NCI-H187 (cell line): ENCODE data around the gene NKRF.
"Not testable (repeated sequence)": the region's sequence is repeated elsewhere in the genome, so short reads cannot be mapped to it uniquely, and the experiment has no call there.

ENCODE experiments used
- DNase-seq, 2 experiments: peaks; one replicate each; lab custom pipeline; 2025; lab: John Stamatoyannopoulos, UW

Gene NKRF

DNA sequence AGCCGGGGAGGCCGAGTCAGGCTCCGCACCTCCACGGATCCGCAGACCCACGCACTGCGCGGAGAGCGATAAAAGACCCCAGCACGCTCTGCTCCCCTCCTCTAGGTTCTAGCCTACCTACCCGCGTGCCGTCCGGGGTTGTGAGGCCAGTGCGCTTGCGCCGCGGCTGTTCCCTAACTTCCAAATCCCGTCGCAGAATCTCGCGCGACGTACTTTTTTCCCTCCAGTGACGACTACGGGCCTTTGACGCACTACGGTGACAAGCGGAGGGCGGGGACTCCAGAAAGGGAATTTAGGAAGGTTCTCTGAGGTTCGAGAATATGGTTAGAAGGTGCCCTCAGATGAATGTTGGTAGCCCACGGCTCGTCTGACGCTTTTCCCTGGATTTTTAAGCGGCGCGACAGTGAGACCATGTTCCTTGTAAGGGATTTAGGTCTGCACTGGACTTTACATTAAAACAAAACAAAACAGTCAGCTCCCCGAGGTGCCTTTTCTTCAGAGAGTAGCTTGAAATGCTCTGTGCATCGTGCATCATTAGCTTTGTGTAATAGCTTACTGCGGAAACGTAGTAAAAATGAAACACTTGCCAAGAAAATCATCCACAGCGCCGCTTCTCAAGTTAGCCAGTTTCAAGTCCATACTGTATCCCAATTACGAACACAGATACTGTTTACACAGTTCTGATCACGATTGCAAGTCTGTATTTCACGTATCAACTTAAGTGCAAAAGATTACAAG is at the start of gene NKRF:
TSS of gene NKRF (minus strand) at position 145 of the 738 bp plus-strand sequence.
- peak; percentile 91 to 93 for DNase-seq

DNA sequence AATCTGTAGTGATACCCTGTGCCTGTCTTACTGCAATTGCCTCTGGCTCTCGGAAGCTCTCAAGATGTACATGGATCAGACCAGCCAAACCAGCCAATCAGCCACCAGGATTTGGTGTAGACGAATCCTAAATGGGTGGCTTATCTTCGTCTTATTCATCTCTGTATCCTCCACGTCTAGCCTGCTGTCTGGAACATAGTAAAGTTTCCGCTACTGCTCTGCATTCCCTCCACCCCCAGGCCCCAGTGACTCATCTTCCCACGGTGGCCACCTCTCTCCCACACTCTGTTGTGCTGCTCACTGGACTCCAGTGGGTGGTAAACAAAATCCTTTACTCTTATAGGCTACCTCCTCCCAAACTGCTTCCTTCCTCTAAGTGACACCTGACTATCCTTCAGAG is 48.9 kb upstream of the NKRF start:
- no peak for DNase-seq

GRCh38 chrX:119654112-119654531 is 47.9 kb upstream of the NKRF start:
- no peak for DNase-seq

- no peak for DNase-seq
These were observed 42.2 kb upstream of the NKRF start for GRCh38 chrX:119648421-119648775.

GRCh38 chrX:119647552-119648420 is 41.6 kb upstream of the NKRF start:
- DNase-seq = no peak

- no peak for DNase-seq
These were observed 40.9 kb upstream of the NKRF start for GRCh38 chrX:119647089-119647488.

GRCh38 chrX:119646515-119646914 is 40.3 kb upstream of the NKRF start:
- no peak for DNase-seq

DNA sequence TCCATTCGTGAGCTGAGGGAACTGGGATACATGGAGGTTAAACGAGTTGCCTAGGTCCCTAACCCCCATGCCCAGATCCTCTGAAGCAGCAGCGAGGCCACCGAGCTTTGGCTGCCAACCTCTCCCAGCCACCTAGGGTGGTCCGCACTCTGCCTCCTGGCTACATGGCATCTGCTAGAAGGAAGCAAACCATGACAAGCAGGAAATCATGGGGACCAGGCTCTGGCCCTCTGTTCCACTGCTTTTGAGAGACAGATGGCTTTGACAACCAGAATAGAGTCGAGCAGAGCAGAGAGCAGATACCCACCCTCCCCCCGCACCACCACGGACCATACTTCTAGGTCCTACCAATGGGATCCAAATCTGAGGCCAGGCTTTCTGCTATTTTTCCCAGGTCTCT is 37.5 kb upstream of the NKRF start:
- no peak for DNase-seq

- DNase-seq = no peak
These were observed 34.5 kb upstream of the NKRF start for GRCh38 chrX:119640731-119641170.

GRCh38 chrX:119638725-119639471 is 32.7 kb upstream of the NKRF start:
- no peak for DNase-seq

DNA sequence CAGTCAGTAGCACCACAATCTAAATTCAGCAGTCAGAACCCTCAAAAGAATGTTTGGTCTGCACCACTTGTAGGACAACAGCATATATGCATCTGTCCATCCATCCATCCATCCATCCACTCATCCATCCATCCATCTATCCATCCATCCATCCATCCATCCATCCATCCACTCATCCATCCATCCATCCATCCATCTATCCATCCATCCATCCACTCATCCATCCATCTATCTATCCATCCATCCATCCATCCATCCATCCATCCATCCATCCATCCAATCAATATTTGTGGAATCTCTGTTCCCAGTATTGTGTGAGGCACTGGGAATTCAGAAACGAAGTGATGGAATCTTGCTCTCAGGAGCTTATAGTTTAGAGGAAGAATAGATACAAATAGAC is 31.2 kb upstream of the NKRF start:
- not testable (repeated sequence) for DNase-seq

GRCh38 chrX:119636419-119636818 is 30.2 kb upstream of the NKRF start:
- no peak for DNase-seq

DNA sequence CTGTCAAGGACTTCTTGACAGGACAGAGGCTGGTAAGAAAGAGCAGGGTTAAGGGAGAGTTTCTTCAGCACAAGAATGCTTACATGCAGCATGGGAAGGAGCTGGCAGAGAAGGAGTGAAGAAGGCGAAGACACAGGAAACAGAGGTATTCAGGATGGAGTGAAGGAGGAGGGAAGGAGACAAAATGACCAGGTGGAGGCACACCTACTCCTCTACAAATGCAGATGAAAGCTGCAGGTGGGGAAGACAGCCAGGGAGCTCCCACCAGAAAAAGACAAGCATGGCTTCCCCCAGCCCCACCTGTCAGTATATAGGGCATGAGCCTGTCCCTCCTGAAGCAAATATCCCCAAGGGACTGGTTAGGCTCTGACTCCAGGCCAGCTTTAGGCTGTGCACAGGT is 29.6 kb upstream of the NKRF start:
- no peak for DNase-seq

- no peak for DNase-seq
These were observed 29.0 kb upstream of the NKRF start for GRCh38 chrX:119635179-119635578.

GRCh38 chrX:119625843-119626242 is 19.6 kb upstream of the NKRF start:
- DNase-seq = no peak

GRCh38 chrX:119624951-119625668 is 18.9 kb upstream of the NKRF start:
- no peak for DNase-seq

DNA sequence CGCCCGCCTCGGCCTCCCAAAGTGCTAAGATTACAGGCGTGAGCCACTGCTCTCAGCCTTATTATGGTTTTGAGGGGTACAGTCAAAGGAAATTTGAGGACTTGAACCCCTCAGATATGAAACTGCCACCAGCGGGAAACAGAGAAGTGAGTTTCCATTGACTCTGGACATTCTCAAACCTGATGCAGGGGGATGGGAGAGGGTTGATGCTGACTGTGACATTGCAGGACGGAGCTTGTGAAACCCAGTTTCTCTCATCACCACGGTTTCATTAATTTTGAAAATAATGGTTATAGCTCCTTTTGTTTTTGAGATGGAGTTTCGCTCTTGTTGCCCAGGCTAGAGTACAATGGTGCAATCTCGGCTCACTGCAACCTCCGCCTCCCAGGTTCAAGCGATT is 18.2 kb upstream of the NKRF start:
- no peak for DNase-seq

GRCh38 chrX:119622356-119623232 is 16.4 kb upstream of the NKRF start:
- DNase-seq = no peak

GRCh38 chrX:119618439-119618838 is 12.2 kb upstream of the NKRF start:
- no peak for DNase-seq

DNA sequence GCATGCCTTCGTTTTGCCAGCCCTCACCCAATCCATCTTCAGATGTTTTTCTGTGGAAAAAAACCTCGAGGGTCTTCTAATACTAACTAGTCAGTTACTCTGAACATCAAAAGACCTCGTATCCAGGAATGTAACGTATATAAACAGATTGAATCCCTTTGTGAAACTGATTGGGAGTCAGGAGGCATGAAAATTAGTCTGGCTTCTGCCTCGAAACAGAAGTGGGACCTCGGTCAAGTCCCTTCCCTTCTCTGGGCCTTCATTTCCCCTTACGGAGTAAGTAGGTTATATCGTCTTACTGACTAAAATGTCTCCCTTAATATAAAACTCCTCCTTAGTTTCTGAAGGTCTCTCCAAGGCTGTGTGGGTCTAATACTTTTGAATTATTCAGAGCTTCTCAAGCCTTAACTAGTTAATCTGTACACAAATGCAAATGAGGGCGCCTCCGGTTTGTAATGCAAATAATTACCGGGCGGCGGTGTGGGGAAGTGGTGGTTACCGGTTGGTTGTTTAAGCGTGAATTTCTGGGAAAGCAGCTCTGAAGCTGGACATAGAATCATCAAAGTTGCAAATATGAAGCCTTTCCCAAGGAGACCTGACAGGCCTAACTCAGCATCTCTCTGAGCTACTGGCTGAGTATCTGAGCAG is 11.4 kb upstream of the NKRF start:
- DNase-seq = no peak
